WTC11 (cell line): ENCODE results near the gene CFAP91. TPM values are rescaled to one million over a fixed set of nuclear protein-coding genes. Genes with fewer than 3 reads are reported as not detected.

ENCODE experiments used
- ATAC-seq: fragments of 200-7000 bp; cut with Tn5 transposase; 2 replicates; pipeline ENCODE4 v1.10.0; 2021; ENCODE audit warnings: mild to moderate bottlenecking, moderate library complexity
- CTCF ChIA-PET: fragments of 300-600 bp; sonication (Branson Sonifier 250); formaldehyde crosslinking; loops from one replicate; lab custom pipeline; 2021; ENCODE audit warnings: antibody characterized with exemption; lab: Charles Lee
- POLR2A ChIA-PET: fragments of 350-600 bp; sonication (Branson Sonifier 250); formaldehyde crosslinking; loops from one replicate; lab custom pipeline; 2021; ENCODE audit warnings: antibody characterized with exemption; lab: Charles Lee
- DNase-seq: peaks from one replicate; pipeline ENCODE4 v3.0.0; 2021; ENCODE audit warnings: low spot score
- H3K27ac Mint-ChIP-seq: 2 replicates; pipeline ENCODE4 v1.8.0; 2021; ENCODE audit warnings: mixed read lengths
- H3K27me3 Mint-ChIP-seq: 2 replicates; pipeline ENCODE4 v1.8.0; 2021; ENCODE audit warnings: low read depth, mild to moderate bottlenecking, moderate library complexity, mixed read lengths
- H3K36me3 Mint-ChIP-seq: 2 replicates; pipeline ENCODE4 v1.8.0; 2021; ENCODE audit warnings: mixed read lengths
- H3K4me1 Mint-ChIP-seq: 2 replicates; pipeline ENCODE4 v1.8.0; 2022; ENCODE audit warnings: mixed read lengths
- H3K4me3 Mint-ChIP-seq: 2 replicates; pipeline ENCODE4 v1.8.0; 2021; ENCODE audit warnings: mild to moderate bottlenecking, moderate library complexity, mixed read lengths
- H3K9me3 Mint-ChIP-seq: 2 replicates; pipeline ENCODE4 v1.8.0; 2021; ENCODE audit warnings: mixed read lengths
- CREB1 ChIP-seq: sonication (generic); formaldehyde crosslinking; IDR thresholded peaks from 2 replicates; pipeline ENCODE4 v1.8.0; 2023; ENCODE audit warnings: mild to moderate bottlenecking, missing genetic modification reagents
- IRF2 ChIP-seq: sonication (generic); formaldehyde crosslinking; IDR thresholded peaks from 2 replicates; pipeline ENCODE4 v1.8.0; 2022; ENCODE audit warnings: low read depth, missing genetic modification reagents, borderline replicate concordance
- MYBL2 ChIP-seq: sonication (generic); formaldehyde crosslinking; IDR thresholded peaks from 2 replicates; pipeline ENCODE4 v1.8.1; 2023; ENCODE audit warnings: mild to moderate bottlenecking, moderate library complexity, missing genetic modification reagents
- SOX15 ChIP-seq: fragments of 250-450 bp; sonication (Bioruptor Pico); IDR thresholded peaks from 2 replicates; pipeline ENCODE4 v1.9.0; 2021; ENCODE audit warnings: mild to moderate bottlenecking
- ZNF263 ChIP-seq: sonication (generic); formaldehyde crosslinking; IDR thresholded peaks from 2 replicates; pipeline ENCODE4 v1.8.1; 2022; ENCODE audit warnings: low read depth, mild to moderate bottlenecking, moderate library complexity, missing genetic modification reagents
- ZNF317 ChIP-seq: sonication (generic); formaldehyde crosslinking; IDR thresholded peaks from 2 replicates; pipeline ENCODE4 v1.8.1; 2023; ENCODE audit warnings: low read depth, mild to moderate bottlenecking, moderate library complexity, missing genetic modification reagents, borderline replicate concordance
- total RNA-seq: library from RNA; stranded (reverse); gene quantifications from 3 replicates; pipeline ENCODE4 v1.2.3, GENCODE V29; 2021
- TF ChIP-seq, protein P1 (sequence below): fragments of 200-600 bp; IDR thresholded peaks from 2 replicates; pipeline ENCODE4 v1.8.0; 2022; ENCODE audit warnings: antibody characterized with exemption
- TF ChIP-seq, protein P2 (sequence below): sonication (generic); formaldehyde crosslinking; IDR thresholded peaks from 2 replicates; pipeline ENCODE4 v1.8.1; 2022; ENCODE audit warnings: mild to moderate bottlenecking, moderate library complexity, missing genetic modification reagents
- TF ChIP-seq, protein P3 (sequence below): sonication (generic); formaldehyde crosslinking; IDR thresholded peaks from 2 replicates; pipeline ENCODE4 v1.8.0; 2022; ENCODE audit warnings: mild to moderate bottlenecking, missing genetic modification reagents
- TF ChIP-seq, protein P4 (sequence below): sonication (generic); formaldehyde crosslinking; IDR thresholded peaks from 2 replicates; pipeline ENCODE4 v1.8.0; 2023; ENCODE audit warnings: missing genetic modification reagents, mild to moderate bottlenecking, borderline replicate concordance
- TF ChIP-seq, protein P5 (sequence below): sonication (generic); formaldehyde crosslinking; IDR thresholded peaks from 2 replicates; pipeline ENCODE4 v1.8.1; 2022; ENCODE audit warnings: low read depth, missing genetic modification reagents, borderline replicate concordance
- TF ChIP-seq, protein P6 (sequence below): sonication (generic); formaldehyde crosslinking; IDR thresholded peaks from 2 replicates; pipeline ENCODE4 v1.8.1; 2022; ENCODE audit warnings: missing genetic modification reagents, borderline replicate concordance
- TF ChIP-seq, protein P7 (sequence below): sonication (generic); formaldehyde crosslinking; IDR thresholded peaks from 2 replicates; pipeline ENCODE4 v1.8.0; 2022; ENCODE audit warnings: mild to moderate bottlenecking, missing genetic modification reagents
- TF ChIP-seq, protein P8 (sequence below): fragments of 250-450 bp; sonication (Bioruptor Pico); IDR thresholded peaks from 2 replicates; pipeline ENCODE4 v1.9.0; 2021; ENCODE audit warnings: mild to moderate bottlenecking

The CFAP91 gene
- total RNA-seq, 1 experiment from 2014 or later, result 3.5 TPM

DNA sequence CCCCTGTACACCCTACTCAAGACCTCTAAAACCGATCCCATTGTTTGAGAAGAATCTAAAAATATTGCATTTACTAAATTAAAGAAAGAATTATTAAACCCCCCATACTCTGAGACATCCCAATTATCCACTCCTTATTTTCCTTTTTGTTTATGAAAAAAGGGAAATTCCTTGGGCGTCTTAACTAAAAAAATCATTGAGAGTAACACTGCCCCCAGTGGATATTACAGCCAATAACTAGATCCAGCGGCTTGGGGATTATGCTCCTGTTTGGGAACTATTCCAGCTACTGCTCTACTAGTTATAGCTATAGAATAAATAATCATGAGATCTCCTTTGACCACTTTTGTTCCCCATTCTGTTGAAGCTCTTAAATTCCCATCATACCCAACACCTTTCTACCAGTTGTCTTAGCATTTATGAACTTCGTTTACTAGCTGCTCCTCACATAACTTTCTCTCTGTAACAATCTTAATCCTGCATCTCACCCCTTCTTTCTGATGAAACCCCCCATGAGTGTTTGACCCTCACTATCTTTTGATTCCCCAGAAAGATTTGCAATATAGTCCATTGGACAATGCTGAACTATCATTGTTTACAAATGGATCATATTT is 12.7 kb upstream of the CFAP91 start:
- no peak overlapping the region for H3K27ac Mint-ChIP-seq
- ATAC-seq, result peak; percentile 57; the same call in 1 of the 2 replicates
- 0 out of 2 replicates have a peak, but pooled peaks cover 4% of the 10 kb centered on the region for H3K4me1 Mint-ChIP-seq
- peaks cover 24% of the 10 kb centered on the region for H3K9me3 Mint-ChIP-seq
- H3K36me3 Mint-ChIP-seq, result peaks cover 13% of the 10 kb centered on the region
- peaks cover 14% of the 10 kb centered on the region for H3K27me3 Mint-ChIP-seq
- no peak overlapping the region for H3K4me3 Mint-ChIP-seq
- TF ChIP-seq, protein P1, sequence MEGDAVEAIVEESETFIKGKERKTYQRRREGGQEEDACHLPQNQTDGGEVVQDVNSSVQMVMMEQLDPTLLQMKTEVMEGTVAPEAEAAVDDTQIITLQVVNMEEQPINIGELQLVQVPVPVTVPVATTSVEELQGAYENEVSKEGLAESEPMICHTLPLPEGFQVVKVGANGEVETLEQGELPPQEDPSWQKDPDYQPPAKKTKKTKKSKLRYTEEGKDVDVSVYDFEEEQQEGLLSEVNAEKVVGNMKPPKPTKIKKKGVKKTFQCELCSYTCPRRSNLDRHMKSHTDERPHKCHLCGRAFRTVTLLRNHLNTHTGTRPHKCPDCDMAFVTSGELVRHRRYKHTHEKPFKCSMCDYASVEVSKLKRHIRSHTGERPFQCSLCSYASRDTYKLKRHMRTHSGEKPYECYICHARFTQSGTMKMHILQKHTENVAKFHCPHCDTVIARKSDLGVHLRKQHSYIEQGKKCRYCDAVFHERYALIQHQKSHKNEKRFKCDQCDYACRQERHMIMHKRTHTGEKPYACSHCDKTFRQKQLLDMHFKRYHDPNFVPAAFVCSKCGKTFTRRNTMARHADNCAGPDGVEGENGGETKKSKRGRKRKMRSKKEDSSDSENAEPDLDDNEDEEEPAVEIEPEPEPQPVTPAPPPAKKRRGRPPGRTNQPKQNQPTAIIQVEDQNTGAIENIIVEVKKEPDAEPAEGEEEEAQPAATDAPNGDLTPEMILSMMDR, result peak; percentile 45
- TF ChIP-seq, protein P2, sequence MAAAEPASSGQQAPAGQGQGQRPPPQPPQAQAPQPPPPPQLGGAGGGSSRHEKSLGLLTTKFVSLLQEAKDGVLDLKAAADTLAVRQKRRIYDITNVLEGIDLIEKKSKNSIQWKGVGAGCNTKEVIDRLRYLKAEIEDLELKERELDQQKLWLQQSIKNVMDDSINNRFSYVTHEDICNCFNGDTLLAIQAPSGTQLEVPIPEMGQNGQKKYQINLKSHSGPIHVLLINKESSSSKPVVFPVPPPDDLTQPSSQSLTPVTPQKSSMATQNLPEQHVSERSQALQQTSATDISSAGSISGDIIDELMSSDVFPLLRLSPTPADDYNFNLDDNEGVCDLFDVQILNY, result no peak
- TF ChIP-seq, protein P3, sequence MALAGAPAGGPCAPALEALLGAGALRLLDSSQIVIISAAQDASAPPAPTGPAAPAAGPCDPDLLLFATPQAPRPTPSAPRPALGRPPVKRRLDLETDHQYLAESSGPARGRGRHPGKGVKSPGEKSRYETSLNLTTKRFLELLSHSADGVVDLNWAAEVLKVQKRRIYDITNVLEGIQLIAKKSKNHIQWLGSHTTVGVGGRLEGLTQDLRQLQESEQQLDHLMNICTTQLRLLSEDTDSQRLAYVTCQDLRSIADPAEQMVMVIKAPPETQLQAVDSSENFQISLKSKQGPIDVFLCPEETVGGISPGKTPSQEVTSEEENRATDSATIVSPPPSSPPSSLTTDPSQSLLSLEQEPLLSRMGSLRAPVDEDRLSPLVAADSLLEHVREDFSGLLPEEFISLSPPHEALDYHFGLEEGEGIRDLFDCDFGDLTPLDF (CRISPR knock-in tag), result no peak
- ChIA-PET POLR2A (no interaction called here), CTCF (interaction anchor here (0.5 to 1.9 kb wide), 13 partner anchors 8 to 192 kb away, joined by 3 to 11 read pairs (median 4); partner anchors contain the start of genes CFAP91 and TIMMDC1)
- no peak for DNase-seq

DNA sequence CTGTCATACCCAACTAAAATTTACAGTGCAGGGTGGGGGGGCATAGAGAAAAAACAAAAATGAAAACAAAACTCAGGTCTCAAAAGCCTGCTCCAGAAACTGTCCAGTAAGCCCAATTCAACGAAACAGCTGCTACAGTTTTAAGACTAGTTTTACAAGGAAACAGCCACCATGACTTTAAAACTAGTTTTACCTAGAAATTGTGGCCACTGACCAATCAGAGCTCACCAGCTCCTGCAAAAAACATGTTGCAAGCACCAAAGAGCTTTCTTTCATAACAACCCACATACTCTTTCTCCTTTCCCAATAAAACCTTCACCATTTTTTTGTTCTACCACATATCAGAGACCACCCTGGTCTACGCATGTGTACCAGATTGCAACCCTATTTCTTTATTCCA is 7.3 kb upstream of the CFAP91 start:
- H3K27me3 Mint-ChIP-seq, result peaks cover 30% of the 10 kb centered on the region
- CTCF ChIA-PET, result interaction anchor here (1.0 to 1.4 kb wide), 2 partner anchors 9 to 95 kb away, joined by 3 to 5 read pairs; no protein-coding TSS in a partner anchor
- no peaks in the 10 kb centered on the region for H3K4me1 Mint-ChIP-seq
- DNase-seq, result no peak
- POLR2A ChIA-PET, result no interaction called here
- H3K36me3 Mint-ChIP-seq, result no peaks in the 10 kb centered on the region
- peak; percentile 39; the same call in 1 of the 2 replicates for ATAC-seq
- H3K4me3 Mint-ChIP-seq, result no peak overlapping the region
- no peak overlapping the region for H3K27ac Mint-ChIP-seq
- TF ChIP-seq, protein P2, result no peak
- TF ChIP-seq, protein P4, sequence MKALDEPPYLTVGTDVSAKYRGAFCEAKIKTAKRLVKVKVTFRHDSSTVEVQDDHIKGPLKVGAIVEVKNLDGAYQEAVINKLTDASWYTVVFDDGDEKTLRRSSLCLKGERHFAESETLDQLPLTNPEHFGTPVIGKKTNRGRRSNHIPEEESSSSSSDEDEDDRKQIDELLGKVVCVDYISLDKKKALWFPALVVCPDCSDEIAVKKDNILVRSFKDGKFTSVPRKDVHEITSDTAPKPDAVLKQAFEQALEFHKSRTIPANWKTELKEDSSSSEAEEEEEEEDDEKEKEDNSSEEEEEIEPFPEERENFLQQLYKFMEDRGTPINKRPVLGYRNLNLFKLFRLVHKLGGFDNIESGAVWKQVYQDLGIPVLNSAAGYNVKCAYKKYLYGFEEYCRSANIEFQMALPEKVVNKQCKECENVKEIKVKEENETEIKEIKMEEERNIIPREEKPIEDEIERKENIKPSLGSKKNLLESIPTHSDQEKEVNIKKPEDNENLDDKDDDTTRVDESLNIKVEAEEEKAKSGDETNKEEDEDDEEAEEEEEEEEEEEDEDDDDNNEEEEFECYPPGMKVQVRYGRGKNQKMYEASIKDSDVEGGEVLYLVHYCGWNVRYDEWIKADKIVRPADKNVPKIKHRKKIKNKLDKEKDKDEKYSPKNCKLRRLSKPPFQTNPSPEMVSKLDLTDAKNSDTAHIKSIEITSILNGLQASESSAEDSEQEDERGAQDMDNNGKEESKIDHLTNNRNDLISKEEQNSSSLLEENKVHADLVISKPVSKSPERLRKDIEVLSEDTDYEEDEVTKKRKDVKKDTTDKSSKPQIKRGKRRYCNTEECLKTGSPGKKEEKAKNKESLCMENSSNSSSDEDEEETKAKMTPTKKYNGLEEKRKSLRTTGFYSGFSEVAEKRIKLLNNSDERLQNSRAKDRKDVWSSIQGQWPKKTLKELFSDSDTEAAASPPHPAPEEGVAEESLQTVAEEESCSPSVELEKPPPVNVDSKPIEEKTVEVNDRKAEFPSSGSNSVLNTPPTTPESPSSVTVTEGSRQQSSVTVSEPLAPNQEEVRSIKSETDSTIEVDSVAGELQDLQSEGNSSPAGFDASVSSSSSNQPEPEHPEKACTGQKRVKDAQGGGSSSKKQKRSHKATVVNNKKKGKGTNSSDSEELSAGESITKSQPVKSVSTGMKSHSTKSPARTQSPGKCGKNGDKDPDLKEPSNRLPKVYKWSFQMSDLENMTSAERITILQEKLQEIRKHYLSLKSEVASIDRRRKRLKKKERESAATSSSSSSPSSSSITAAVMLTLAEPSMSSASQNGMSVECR (CRISPR knock-in tag), result no peak
- TF ChIP-seq, protein P5, sequence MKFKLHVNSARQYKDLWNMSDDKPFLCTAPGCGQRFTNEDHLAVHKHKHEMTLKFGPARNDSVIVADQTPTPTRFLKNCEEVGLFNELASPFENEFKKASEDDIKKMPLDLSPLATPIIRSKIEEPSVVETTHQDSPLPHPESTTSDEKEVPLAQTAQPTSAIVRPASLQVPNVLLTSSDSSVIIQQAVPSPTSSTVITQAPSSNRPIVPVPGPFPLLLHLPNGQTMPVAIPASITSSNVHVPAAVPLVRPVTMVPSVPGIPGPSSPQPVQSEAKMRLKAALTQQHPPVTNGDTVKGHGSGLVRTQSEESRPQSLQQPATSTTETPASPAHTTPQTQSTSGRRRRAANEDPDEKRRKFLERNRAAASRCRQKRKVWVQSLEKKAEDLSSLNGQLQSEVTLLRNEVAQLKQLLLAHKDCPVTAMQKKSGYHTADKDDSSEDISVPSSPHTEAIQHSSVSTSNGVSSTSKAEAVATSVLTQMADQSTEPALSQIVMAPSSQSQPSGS (CRISPR knock-in tag), result no peak
- 0 out of 2 replicates have a peak, but pooled peaks cover 4% of the 10 kb centered on the region for H3K9me3 Mint-ChIP-seq

DNA sequence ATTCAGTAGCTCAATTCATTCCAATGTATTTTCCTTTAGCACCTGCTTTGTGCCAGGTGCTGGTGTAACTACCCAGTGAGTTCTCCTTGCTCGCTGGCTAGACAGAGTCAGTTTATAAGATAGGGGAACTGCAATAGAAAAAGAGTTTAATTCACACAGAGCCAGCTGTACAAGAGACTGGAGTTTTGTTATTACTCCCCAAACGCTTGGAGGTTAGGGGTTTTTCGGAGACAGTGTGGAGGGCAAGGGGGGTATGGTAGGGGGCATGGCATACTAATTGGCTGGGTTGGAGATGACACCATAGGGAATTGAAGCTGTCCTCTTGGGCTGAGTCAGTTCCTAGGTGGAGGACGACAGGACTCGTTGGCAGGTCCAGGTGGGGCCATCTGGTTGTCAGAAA is 5.4 kb upstream of the CFAP91 start:
- H3K36me3 Mint-ChIP-seq, result no peaks in the 10 kb centered on the region
- ATAC-seq (no peak), DNase-seq (no peak)
- H3K9me3 Mint-ChIP-seq, result peaks cover 7% of the 10 kb centered on the region; the same call in 1 of the 2 replicates
- ChIA-PET POLR2A (interaction anchor here (0.6 kb wide), 1 partner anchor 77 kb away, joined by 3 read pairs; no protein-coding TSS in a partner anchor), CTCF (no interaction called here)
- H3K4me1 Mint-ChIP-seq, result peaks cover 6% of the 10 kb centered on the region; the same call in 1 of the 2 replicates
- no peak overlapping the region for H3K4me3 Mint-ChIP-seq
- peaks cover 19% of the 10 kb centered on the region for H3K27me3 Mint-ChIP-seq
- no peak overlapping the region for H3K27ac Mint-ChIP-seq
- TF ChIP-seq SOX15 (CRISPR knock-in tag) (no peak), IRF2 (no peak), ZNF263 (no peak), CREB1 (no peak), ZNF317 (CRISPR knock-in tag) (no peak), MYBL2 (no peak)
- TF ChIP-seq, protein P6, sequence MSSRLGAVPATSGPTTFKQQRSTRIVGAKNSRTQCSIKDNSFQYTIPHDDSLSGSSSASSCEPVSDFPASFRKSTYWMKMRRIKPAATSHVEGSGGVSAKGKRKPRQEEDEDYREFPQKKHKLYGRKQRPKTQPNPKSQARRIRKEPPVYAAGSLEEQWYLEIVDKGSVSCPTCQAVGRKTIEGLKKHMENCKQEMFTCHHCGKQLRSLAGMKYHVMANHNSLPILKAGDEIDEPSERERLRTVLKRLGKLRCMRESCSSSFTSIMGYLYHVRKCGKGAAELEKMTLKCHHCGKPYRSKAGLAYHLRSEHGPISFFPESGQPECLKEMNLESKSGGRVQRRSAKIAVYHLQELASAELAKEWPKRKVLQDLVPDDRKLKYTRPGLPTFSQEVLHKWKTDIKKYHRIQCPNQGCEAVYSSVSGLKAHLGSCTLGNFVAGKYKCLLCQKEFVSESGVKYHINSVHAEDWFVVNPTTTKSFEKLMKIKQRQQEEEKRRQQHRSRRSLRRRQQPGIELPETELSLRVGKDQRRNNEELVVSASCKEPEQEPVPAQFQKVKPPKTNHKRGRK (CRISPR knock-in tag), result no peak
- TF ChIP-seq, protein P7, sequence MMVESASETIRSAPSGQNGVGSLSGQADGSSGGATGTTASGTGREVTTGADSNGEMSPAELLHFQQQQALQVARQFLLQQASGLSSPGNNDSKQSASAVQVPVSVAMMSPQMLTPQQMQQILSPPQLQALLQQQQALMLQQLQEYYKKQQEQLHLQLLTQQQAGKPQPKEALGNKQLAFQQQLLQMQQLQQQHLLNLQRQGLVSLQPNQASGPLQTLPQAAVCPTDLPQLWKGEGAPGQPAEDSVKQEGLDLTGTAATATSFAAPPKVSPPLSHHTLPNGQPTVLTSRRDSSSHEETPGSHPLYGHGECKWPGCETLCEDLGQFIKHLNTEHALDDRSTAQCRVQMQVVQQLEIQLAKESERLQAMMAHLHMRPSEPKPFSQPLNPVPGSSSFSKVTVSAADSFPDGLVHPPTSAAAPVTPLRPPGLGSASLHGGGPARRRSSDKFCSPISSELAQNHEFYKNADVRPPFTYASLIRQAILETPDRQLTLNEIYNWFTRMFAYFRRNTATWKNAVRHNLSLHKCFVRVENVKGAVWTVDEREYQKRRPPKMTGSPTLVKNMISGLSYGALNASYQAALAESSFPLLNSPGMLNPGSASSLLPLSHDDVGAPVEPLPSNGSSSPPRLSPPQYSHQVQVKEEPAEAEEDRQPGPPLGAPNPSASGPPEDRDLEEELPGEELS (CRISPR knock-in tag), result no peak
- TF ChIP-seq, protein P8, sequence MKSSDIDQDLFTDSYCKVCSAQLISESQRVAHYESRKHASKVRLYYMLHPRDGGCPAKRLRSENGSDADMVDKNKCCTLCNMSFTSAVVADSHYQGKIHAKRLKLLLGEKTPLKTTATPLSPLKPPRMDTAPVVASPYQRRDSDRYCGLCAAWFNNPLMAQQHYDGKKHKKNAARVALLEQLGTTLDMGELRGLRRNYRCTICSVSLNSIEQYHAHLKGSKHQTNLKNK (CRISPR knock-in tag), result no peak
